Stromal cell of bone marrow (primary cell): ENCODE measurements around the gene AMDHD2.
A peak's percentile ranks its signal among the peaks of the same experiment; 100 is the strongest.
"Not testable (repeated sequence)": the region's sequence is repeated elsewhere in the genome, so short reads cannot be mapped to it uniquely, and the experiment has no call there.

ENCODE experiments used
- DNase-seq: peaks from one replicate; pipeline ENCODE4 v3.0.0-alpha.2; 2012; ENCODE audit warnings: low read depth

AMDHD2 gene

GRCh38 chr16:2517954-2518605 lies 2.1 kb upstream of the AMDHD2 start:
- DNase-seq = no peak

- DNase-seq = no peak
These were observed 1.1 kb upstream of the AMDHD2 start for GRCh38 chr16:2518823-2519710.

- DNase-seq = no peak
These were observed 475 bp upstream of the AMDHD2 start for GRCh38 chr16:2519711-2520080.

- no peak for DNase-seq
These were observed 787 bp downstream of the AMDHD2 start for GRCh38 chr16:2520784-2521531.

- no peak for DNase-seq
These were observed 3.6 kb downstream of the AMDHD2 start for GRCh38 chr16:2523801-2524231.

GRCh38 chr16:2524339-2524938 lies 4.3 kb downstream of the AMDHD2 start:
- no peak for DNase-seq

- DNase-seq = no peak
These were observed 6.0 kb downstream of the AMDHD2 start for GRCh38 chr16:2526135-2526534.

GRCh38 chr16:2527071-2527783 lies 7.1 kb downstream of the AMDHD2 start:
- DNase-seq = no peak

- no peak for DNase-seq
These were observed 7.6 kb downstream of the AMDHD2 start for GRCh38 chr16:2527784-2528100.

GRCh38 chr16:2528161-2529060 lies 8.2 kb downstream of the AMDHD2 start:
- no peak for DNase-seq

GRCh38 chr16:2529061-2529931 lies 9.1 kb downstream of the AMDHD2 start:
- DNase-seq = no peak

GRCh38 chr16:2529961-2530628 lies 9.9 kb downstream of the AMDHD2 start:
- DNase-seq = no peak

- DNase-seq = no peak
These were observed 10.6 kb downstream of the AMDHD2 start for GRCh38 chr16:2530629-2531318.

- DNase-seq = no peak
These were observed 11.2 kb downstream of the AMDHD2 start, which contains the start of gene CEMP1 for GRCh38 chr16:2531371-2531695. Gene CEMP1, minus strand, starts transcription at chr16:2531408. Its CDS starts 335 bp downstream, at chr16:2531073.

GRCh38 chr16:2531696-2532493 lies 11.7 kb downstream of the AMDHD2 start:
- peak; percentile 96 for DNase-seq

- no peak for DNase-seq
These were observed 12.4 kb downstream of the AMDHD2 start for GRCh38 chr16:2532494-2533141.

- not testable (repeated sequence) for DNase-seq
These were observed 13.1 kb downstream of the AMDHD2 start for GRCh38 chr16:2533142-2533755.
